ENCODE data around the gene ATRIP.

Gene ATRIP

DNA sequence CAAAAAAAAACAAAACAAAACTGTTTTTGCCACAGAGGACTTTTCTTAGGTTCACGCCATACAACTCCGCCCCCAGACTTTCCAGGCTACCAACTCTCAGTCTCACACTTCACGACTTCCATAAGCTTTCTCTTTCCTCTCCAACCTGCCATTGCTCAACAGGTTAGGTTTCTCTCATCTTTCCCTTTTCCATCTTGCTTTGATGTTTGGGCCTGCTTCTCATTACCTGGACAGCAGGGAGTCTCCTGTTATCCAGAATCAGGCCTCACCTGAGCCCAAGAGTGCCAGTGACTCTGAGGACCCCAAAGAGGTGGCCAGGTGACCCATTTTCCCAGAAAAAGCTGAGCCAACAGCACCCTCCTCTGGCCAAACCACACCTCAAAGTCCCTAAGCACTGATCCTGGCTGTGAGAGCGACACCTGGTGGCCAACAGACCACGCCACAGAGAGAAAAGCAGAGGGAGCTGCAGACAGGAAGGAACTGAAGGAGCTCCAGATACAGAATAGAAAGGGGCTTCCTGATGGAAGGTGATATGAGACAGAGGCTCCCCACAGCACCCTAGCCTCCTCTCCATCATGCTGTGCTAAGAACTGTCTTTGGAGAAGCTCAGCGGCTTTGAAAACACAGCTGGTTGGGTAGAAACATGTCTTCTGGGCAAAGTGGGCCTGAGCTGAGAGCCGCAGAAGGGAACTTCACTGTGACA lies 10.6 kb upstream of the ATRIP start:
- DNase-seq (ENCODE audit: extremely low read depth, low read depth), result peak; percentile 59
- TF ChIP-seq, protein P1, sequence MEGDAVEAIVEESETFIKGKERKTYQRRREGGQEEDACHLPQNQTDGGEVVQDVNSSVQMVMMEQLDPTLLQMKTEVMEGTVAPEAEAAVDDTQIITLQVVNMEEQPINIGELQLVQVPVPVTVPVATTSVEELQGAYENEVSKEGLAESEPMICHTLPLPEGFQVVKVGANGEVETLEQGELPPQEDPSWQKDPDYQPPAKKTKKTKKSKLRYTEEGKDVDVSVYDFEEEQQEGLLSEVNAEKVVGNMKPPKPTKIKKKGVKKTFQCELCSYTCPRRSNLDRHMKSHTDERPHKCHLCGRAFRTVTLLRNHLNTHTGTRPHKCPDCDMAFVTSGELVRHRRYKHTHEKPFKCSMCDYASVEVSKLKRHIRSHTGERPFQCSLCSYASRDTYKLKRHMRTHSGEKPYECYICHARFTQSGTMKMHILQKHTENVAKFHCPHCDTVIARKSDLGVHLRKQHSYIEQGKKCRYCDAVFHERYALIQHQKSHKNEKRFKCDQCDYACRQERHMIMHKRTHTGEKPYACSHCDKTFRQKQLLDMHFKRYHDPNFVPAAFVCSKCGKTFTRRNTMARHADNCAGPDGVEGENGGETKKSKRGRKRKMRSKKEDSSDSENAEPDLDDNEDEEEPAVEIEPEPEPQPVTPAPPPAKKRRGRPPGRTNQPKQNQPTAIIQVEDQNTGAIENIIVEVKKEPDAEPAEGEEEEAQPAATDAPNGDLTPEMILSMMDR (IDR thresholded peaks at IDR 0.05; ENCODE audit: low read depth, low read length), result no peak; the same call in none of the 2 replicates

DNA sequence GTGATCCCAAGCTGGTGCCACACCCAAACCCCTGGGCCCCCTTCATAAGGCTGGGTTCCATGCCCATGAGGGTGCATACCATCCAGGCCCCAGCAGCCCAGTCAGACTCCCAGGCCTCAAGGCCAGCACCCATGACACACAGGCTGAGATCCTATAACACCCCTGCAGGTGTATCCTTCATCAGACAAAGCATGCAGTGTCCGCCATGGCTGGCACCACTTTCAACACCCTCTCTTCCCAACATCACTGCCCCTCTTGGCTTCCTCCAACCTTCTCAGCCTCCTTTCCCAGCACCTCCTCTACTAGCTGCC lies 10.1 kb upstream of the ATRIP start:
- DNase-seq (ENCODE audit: extremely low read depth, low read depth), result no peak
- TF ChIP-seq, protein P1 (IDR thresholded peaks at IDR 0.05; ENCODE audit: low read depth, low read length), result no peak

DNA sequence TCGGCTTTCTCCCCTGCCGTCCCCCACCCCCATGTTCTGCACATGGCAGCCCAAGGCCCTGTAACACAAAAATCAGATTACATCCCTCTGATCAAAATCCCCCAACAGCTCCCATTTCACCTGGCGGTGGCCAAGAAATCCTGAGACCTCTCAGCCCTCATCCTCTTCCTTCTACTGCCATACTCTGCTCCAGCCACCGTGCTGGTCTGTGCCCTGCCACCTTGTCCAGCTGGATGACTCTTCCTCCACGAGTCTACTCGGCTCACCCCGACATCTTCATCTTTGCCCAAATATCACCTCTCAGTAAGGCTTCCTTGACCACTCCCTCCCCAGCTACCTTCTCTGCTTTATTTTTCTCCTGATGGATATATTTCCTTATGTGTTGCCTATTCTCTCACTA lies 9.7 kb upstream of the ATRIP start:
- TF ChIP-seq, protein P1 (IDR thresholded peaks at IDR 0.05; ENCODE audit: low read depth, low read length), result no peak
- no peak for DNase-seq (ENCODE audit: extremely low read depth, low read depth)

DNA sequence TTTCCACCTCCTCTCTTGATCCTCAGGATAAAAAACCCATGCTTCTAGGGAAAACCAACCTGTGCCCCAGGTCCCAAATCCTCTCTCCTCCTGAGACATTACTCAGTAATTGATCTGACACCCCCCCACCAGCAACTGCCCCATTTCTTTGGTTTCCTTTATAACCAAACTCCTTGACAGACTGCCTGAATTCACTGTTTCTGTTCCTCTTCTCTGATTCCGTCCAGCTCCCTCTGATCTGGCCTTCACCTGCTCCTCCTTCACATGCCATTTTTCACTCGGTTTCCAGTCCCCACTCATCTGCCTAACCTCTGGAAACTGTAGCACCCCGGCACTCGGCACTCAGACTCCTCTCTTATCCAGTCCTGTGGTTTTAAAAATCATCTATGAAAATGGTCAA lies 8.7 kb upstream of the ATRIP start:
- DNase-seq (ENCODE audit: extremely low read depth, low read depth), result no peak
- TF ChIP-seq, protein P1 (IDR thresholded peaks at IDR 0.05; ENCODE audit: low read depth, low read length), result no peak

DNA sequence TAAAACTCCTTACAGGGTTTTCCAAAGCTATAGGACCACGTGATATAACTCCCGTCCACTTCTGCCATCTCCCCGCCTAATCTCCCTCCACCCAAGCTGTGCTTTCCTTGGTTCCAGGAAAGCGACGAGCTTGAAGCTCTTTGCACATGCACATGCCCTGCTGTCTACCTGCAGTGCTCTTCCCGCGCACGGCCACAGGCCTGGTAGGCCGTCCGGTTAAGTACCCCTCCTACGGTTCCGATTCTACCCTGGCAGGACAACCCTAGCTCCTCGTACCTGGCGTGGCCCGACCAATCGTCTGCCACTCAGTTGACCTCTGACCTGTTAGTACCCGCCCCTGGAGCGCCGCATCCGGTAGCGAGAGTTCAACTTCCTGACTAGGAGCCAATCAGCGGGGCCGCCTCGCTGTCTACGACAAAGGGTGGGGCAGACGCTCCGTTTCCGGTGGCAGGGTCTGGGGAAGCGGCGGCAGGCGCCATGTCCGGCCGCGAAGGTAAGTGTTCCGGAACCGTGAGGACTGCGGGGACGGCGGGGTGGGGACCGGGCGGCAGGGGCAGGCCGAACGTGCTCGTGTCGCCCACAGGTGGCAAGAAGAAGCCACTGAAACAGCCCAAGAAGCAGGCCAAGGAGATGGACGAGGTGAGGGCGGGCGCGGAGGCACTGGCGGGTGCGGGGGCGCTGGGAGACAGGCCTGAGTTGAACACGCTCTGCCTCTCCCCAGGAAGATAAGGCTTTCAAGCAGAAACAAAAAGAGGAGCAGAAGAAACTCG lies 6.5 kb upstream of the ATRIP start, which contains the start of the genes CCDC51 and TMA7:
Gene CCDC51, minus strand, starts transcription at position 300 of the 770 bp plus-strand sequence. CDS start 4,991 bp downstream, outside the sequence.
Gene TMA7, plus strand, starts transcription at position 438 of the 770 bp plus-strand sequence. Its CDS starts 40 bp downstream, at position 478.
- DNase-seq (ENCODE audit: extremely low read depth, low read depth), result peak; percentile 85
- TF ChIP-seq, protein P1 (IDR thresholded peaks at IDR 0.05; ENCODE audit: low read depth, low read length), result no peak

DNA sequence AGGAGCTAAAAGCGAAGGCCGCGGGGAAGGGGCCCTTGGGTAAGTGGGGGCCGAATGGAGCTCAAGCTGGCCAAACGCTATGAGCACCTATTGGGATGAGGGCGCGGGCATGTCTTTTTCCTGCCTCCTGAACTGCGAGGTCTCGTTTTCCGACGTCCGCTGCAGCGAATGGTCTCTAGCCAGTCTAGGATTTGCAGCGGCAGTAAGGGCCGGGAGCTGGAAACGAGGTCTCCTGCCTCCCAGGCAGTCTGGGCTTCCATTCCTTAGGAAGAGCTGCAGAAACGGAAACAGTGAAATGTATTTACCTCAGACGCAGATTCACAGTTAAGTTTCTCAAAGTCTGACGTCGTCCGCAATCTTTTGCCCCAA lies 6.0 kb upstream of the ATRIP start:
- DNase-seq (ENCODE audit: extremely low read depth, low read depth), result no peak
- TF ChIP-seq, protein P1 (IDR thresholded peaks at IDR 0.05; ENCODE audit: low read depth, low read length), result no peak

DNA sequence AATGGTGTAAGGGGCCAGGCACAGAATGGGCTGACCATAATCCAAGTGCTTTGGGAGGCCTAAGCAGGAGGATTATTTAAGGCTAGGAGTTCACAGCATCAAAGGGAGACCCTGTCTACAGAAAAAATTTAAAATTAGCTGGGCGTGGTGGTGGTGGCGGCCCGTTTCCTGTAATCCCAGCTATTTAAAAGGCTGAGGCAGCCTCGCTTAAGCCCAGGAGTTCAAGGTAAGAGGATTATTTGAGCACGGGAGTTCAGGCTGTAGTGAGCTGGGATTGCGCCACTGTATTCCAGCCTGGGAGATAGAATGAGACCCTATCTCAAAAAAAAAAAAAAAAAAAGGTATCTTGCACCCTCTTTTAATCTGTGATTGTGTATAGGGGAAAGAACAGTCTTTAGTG lies 4.6 kb upstream of the ATRIP start:
- no peak for DNase-seq (ENCODE audit: extremely low read depth, low read depth)
- TF ChIP-seq, protein P1 (IDR thresholded peaks at IDR 0.05; ENCODE audit: low read depth, low read length), result no peak
